Sigmoid colon (tissue), 7 donors: ENCODE results near the gene CCSER1. TPM values are rescaled to one million over a fixed set of nuclear protein-coding genes. Genes with fewer than 3 reads are reported as not detected.
"Not testable (repeated sequence)": the region's sequence is repeated elsewhere in the genome, so short reads cannot be mapped to it uniquely, and the experiment has no call there.

Source experiments
- DNase-seq: peaks from one replicate; pipeline ENCODE4 v3.0.0-alpha.2; 2019
- H3K27ac ChIP-seq, 4 donors: fragments of 200-600 bp; sonication (generic); one replicate each; pipeline ENCODE4 v1.5.1; 2016 to 2019; ENCODE audit warnings: mild to moderate bottlenecking in 1 of 4
- H3K27me3 ChIP-seq, 3 donors: fragments of 200-600 bp; sonication (generic); one replicate each; pipeline ENCODE4 v1.5.1; 2019; ENCODE audit warnings: mild to moderate bottlenecking in 1 of 3
- H3K36me3 ChIP-seq, 4 donors: fragments of 200-600 bp; sonication (generic); one replicate each; pipeline ENCODE4 v1.5.1; 2016 to 2019
- H3K4me1 ChIP-seq, 4 donors: fragments of 200-600 bp; sonication (generic); one replicate each; pipeline ENCODE4 v1.5.1; 2017 to 2019
- H3K4me3 ChIP-seq, 4 donors: fragments of 200-600 bp; sonication (generic); one replicate each; pipeline ENCODE4 v1.5.1; 2017 to 2019; ENCODE audit warnings: mild to moderate bottlenecking in 2 of 4, moderate library complexity in 1 of 4
- H3K9me3 ChIP-seq, 4 donors: fragments of 200-600 bp in 3 of 4; sonication (generic) in 3 of 4; one replicate each; pipeline versions ENCODE4 v1.5.1 to v1.6.1; 2013 to 2019
- EP300 ChIP-seq, 4 donors: sonication (generic); formaldehyde crosslinking; IDR thresholded peaks; one replicate each; pipeline ENCODE4 v1.6.1; 2017; ENCODE audit warnings: antibody characterized with exemption in 4 of 4
- POLR2A ChIP-seq, 2 donors: fragments of 450-650 bp; IDR thresholded peaks; one replicate each; pipeline ENCODE4 v1.6.1; 2016; ENCODE audit warnings: antibody characterized with exemption in 2 of 2, mild to moderate bottlenecking in 2 of 2, moderate library complexity in 2 of 2
- POLR2AphosphoS5 ChIP-seq, 4 donors: sonication (generic); formaldehyde crosslinking; IDR thresholded peaks; one replicate each; pipeline ENCODE4 v1.6.1; 2017; ENCODE audit warnings: antibody characterized with exemption in 4 of 4
- WGBS, 2 donors: extraction: QIAGEN DNeasy Blood & Tissue Kit; methylation state at CpG; one replicate each; pipeline ENCODE4 v1.1.7; 2013; 5-methylcytosine and 5-hydroxymethylcytosine counted together
- intact Hi-C: fragments of 100-400 bp; cut with DNase I; formaldehyde crosslinking; loops from one replicate; pipeline ENCODE4 v1.15.1; 2023
- polyA plus RNA-seq, 3 donors: library from polyadenylated mRNA; stranded (reverse); fragments of 200-250 nt; gene quantifications; one replicate each; pipeline ENCODE4 v1.2.3, GENCODE V29; 2013
- total RNA-seq, 4 donors: library from RNA; depleted of rRNA; stranded (reverse); fragments of >200 nt; gene quantifications; one replicate each; pipeline ENCODE4 v1.1.0, GENCODE V29; 2016
- TF ChIP-seq, protein P1 (sequence below), 4 experiments: fragments of 450-650 bp in 3 of 4; fragments of 200-600 bp in 1 of 4; IDR thresholded peaks; one replicate each; pipeline ENCODE4 v1.5.1; 2016 to 2019; ENCODE audit warnings: antibody characterized with exemption in 4 of 4, mild to moderate bottlenecking in 3 of 4, moderate library complexity in 2 of 4
- donor health status: healthy with polysubstance abuse.
- donor health status: Bipolar disorder and iron deficiency.
- donor health status: healthy.

CCSER1 gene
- total and polyA plus RNA-seq, 7 donors = 1.6 to 7.2 (median 4.2) TPM

- H3K27me3 ChIP-seq = no peaks in the 10 kb centered on the region
- H3K4me3 ChIP-seq = no peak overlapping the region
- no peaks in the 10 kb centered on the region for H3K36me3 ChIP-seq
- H3K9me3 ChIP-seq = no peaks in the 10 kb centered on the region
- WGBS, 2 donors = 90 to 92% methylated on average over 5 of the region's 5 CpGs
- TF ChIP-seq, protein P1, sequence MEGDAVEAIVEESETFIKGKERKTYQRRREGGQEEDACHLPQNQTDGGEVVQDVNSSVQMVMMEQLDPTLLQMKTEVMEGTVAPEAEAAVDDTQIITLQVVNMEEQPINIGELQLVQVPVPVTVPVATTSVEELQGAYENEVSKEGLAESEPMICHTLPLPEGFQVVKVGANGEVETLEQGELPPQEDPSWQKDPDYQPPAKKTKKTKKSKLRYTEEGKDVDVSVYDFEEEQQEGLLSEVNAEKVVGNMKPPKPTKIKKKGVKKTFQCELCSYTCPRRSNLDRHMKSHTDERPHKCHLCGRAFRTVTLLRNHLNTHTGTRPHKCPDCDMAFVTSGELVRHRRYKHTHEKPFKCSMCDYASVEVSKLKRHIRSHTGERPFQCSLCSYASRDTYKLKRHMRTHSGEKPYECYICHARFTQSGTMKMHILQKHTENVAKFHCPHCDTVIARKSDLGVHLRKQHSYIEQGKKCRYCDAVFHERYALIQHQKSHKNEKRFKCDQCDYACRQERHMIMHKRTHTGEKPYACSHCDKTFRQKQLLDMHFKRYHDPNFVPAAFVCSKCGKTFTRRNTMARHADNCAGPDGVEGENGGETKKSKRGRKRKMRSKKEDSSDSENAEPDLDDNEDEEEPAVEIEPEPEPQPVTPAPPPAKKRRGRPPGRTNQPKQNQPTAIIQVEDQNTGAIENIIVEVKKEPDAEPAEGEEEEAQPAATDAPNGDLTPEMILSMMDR (IDR thresholded peaks at IDR 0.05) = no peak
- TF ChIP-seq POLR2A (IDR thresholded peaks at IDR 0.05) (no peak), POLR2AphosphoS5 (IDR thresholded peaks at IDR 0.05) (no peak), EP300 (IDR thresholded peaks at IDR 0.05) (no peak)
- H3K27ac ChIP-seq = no peak overlapping the region
- intact Hi-C loops = no loop called here
- H3K4me1 ChIP-seq = no peaks in the 10 kb centered on the region
- DNase-seq = no peak
Measured at GRCh38 chr4:91611782-91612181, 1484.6 kb downstream of the CCSER1 start.

- H3K4me1 ChIP-seq = no peaks in the 10 kb centered on the region
- TF ChIP-seq POLR2AphosphoS5 (IDR thresholded peaks at IDR 0.05) (no peak), POLR2A (IDR thresholded peaks at IDR 0.05) (no peak)
- TF ChIP-seq, protein P1 (IDR thresholded peaks at IDR 0.05) = no peak
- intact Hi-C loops = no loop called here
- no peaks in the 10 kb centered on the region for H3K9me3 ChIP-seq
- DNase-seq = no peak
- H3K36me3 ChIP-seq = no peaks in the 10 kb centered on the region
- no peaks in the 10 kb centered on the region for H3K27me3 ChIP-seq
- no peak overlapping the region for H3K4me3 ChIP-seq
- no peak overlapping the region for H3K27ac ChIP-seq
- 84 to 93% methylated on average over 1 of the region's 1 CpG for WGBS, 2 donors
Measured at GRCh38 chr4:91620952-91621351, 1493.8 kb downstream of the CCSER1 start.

DNA sequence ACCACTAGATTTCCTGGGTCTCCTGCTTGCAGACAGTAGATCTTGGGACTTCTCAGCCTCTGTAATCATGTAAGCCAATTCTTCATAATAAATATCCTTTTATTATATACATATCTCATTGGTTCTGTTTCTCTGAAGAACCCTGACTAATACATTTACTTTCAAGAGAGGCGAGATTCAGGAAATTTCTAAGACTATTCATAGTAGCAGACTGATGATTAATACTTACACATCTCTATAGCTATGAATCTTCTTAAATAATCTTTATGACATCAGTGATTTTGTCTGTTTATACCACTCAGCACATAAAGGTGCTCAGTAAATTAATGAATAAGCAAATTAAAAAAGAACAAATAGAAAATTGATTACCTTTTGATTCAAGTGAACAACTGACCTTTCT lies 1494.3 kb downstream of the CCSER1 start:
- intact Hi-C loops = no loop called here
- no peak overlapping the region for H3K27ac ChIP-seq
- no peak overlapping the region for H3K4me3 ChIP-seq
- H3K36me3 ChIP-seq = no peaks in the 10 kb centered on the region
- no peaks in the 10 kb centered on the region for H3K9me3 ChIP-seq
- H3K4me1 ChIP-seq = no peaks in the 10 kb centered on the region
- H3K27me3 ChIP-seq = no peaks in the 10 kb centered on the region
- WGBS, 2 donors = 82 to 89% methylated on average over 1 of the region's 1 CpG
- no peak for TF ChIP-seq POLR2A (IDR thresholded peaks at IDR 0.05)
- no peak for DNase-seq

GRCh38 chr4:91622925-91623602 lies 1495.9 kb downstream of the CCSER1 start:
- Histone ChIP-seq H3K9me3 (no peaks in the 10 kb centered on the region), H3K27me3 (no peaks in the 10 kb centered on the region), H3K4me3 (no peak overlapping the region), H3K27ac (no peak overlapping the region), H3K4me1 (no peaks in the 10 kb centered on the region), H3K36me3 (no peaks in the 10 kb centered on the region)
- DNase-seq = no peak
- TF ChIP-seq, protein P1 (IDR thresholded peaks at IDR 0.05) = no peak
- TF ChIP-seq EP300 (IDR thresholded peaks at IDR 0.05) = no peak
- no peak for TF ChIP-seq POLR2A (IDR thresholded peaks at IDR 0.05)
- no peak for TF ChIP-seq POLR2AphosphoS5 (IDR thresholded peaks at IDR 0.05)
- intact Hi-C loops = no loop called here
- 75 to 86% methylated on average over 3 of the region's 3 CpGs for WGBS, 2 donors

DNA sequence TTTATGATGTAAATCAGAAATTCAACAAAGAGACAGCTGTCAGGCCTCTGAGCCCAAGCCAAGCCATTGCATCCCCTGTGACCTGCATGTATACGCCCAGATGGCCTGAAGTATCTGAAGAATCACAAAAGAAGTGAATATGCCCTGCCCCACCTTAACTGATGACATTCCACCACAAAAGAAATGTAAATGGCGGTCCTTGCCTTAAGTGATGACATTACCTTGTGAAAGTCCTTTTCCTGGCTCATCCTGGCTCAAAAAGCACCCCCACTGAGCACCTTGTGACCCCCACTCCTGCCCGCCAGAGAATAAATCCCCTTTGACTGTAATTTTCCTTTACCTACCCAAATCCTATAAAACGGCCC lies 1496.4 kb downstream of the CCSER1 start:
- DNase-seq, H3K4me1 ChIP-seq, H3K4me3 ChIP-seq, H3K27ac ChIP-seq, H3K36me3 ChIP-seq, H3K27me3 ChIP-seq, intact Hi-C loops, H3K9me3 ChIP-seq: not testable (repeated sequence)
- WGBS, 2 donors = 88 to 90% methylated on average over 4 of the region's 4 CpGs

DNA sequence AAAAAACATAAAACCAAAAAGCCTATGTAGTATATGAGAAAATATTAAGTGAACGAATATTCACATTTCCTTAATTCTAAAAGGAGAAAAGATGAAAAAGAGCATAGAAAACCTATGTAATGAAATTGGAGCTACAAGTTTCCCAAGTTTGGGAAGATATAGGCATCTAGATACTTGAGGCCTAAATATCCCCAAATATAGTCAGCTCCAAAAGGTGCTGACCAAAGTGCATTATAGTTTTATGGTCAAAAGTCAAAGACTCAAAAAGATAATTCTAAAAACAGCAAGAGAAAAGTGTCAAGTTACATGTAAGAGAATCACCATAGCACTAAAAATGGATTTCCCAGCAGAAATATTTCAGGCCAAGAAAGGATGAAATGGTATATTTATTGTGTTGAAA lies 1502.9 kb downstream of the CCSER1 start:
- Histone ChIP-seq H3K27ac (no peak overlapping the region), H3K4me3 (no peak overlapping the region), H3K9me3 (no peaks in the 10 kb centered on the region), H3K27me3 (no peaks in the 10 kb centered on the region), H3K4me1 (no peaks in the 10 kb centered on the region), H3K36me3 (no peaks in the 10 kb centered on the region)
- 49 to 91% methylated on average over 1 of the region's 1 CpG for WGBS, 2 donors
- no peak for DNase-seq
- TF ChIP-seq, protein P1 (IDR thresholded peaks at IDR 0.05) = no peak
- TF ChIP-seq POLR2AphosphoS5 (IDR thresholded peaks at IDR 0.05) (no peak), POLR2A (IDR thresholded peaks at IDR 0.05) (no peak), EP300 (IDR thresholded peaks at IDR 0.05) (no peak)
- intact Hi-C loops = no loop called here
